Measurements from ENCODE around the gene PARP8. TPM values are rescaled to one million over a fixed set of nuclear protein-coding genes. Genes with fewer than 3 reads are reported as not detected.

Gene PARP8
- total RNA-seq, 1 experiment from 2014 or later, result 23.2 TPM

- TF ChIP-seq FOXP4 (CRISPR knock-in tag; IDR thresholded peaks at IDR 0.05) (no peak), ZNF425 (CRISPR knock-in tag; conservative IDR thresholded peaks at IDR 0.05) (no peak), IRF2 (CRISPR knock-in tag; IDR thresholded peaks at IDR 0.05; ENCODE audit: borderline replicate concordance, low read depth) (no peak), SOX15 (CRISPR knock-in tag; IDR thresholded peaks at IDR 0.05) (no peak), TEAD1 (CRISPR knock-in tag; IDR thresholded peaks at IDR 0.05) (no peak), ZSCAN18 (CRISPR knock-in tag; IDR thresholded peaks at IDR 0.05) (no peak), IRF1 (CRISPR knock-in tag; IDR thresholded peaks at IDR 0.05) (no peak), ESRRA (CRISPR knock-in tag; IDR thresholded peaks at IDR 0.05; ENCODE audit: borderline replicate concordance) (no peak), ATF2 (CRISPR knock-in tag; IDR thresholded peaks at IDR 0.05; ENCODE audit: borderline replicate concordance, low read depth) (no peak)
These were observed 220.4 kb downstream of the PARP8 start (continued) for GRCh38 chr5:50886657-50887345.

- Mint-ChIP-seq H3K9me3 (no peaks in the 10 kb centered on the region), H3K36me3 (no peaks in the 10 kb centered on the region), H3K4me3 (no peak overlapping the region), H3K27ac (no peak overlapping the region), H3K4me1 (peaks cover 13% of the 10 kb centered on the region), H3K27me3 (ENCODE audit: low read depth) (no peaks in the 10 kb centered on the region)
- ChIA-PET CTCF (no interaction called here), POLR2A (no interaction called here)
- no peak for DNase-seq (ENCODE audit: low spot score)
- no peak for ATAC-seq
- TF ChIP-seq ZNF423 (CRISPR knock-in tag; IDR thresholded peaks at IDR 0.05), result no peak
- no peak for TF ChIP-seq PREB (CRISPR knock-in tag; IDR thresholded peaks at IDR 0.05; ENCODE audit: borderline replicate concordance)
- no peak for TF ChIP-seq ATF1 (CRISPR knock-in tag; IDR thresholded peaks at IDR 0.05)
These were observed 221.6 kb downstream of the PARP8 start for GRCh38 chr5:50887889-50888633.

GRCh38 chr5:50888751-50889150, 222.3 kb downstream of the PARP8 start:
- H3K36me3 Mint-ChIP-seq, result no peaks in the 10 kb centered on the region
- POLR2A ChIA-PET, result no interaction called here
- TF ChIP-seq PRRX2 (CRISPR knock-in tag; IDR thresholded peaks at IDR 0.05), result no peak
- no peak for TF ChIP-seq ATF6 (CRISPR knock-in tag; IDR thresholded peaks at IDR 0.05)
- no peak for TF ChIP-seq ZNF416 (CRISPR knock-in tag; IDR thresholded peaks at IDR 0.05)
- TF ChIP-seq ZNF219 (CRISPR knock-in tag; IDR thresholded peaks at IDR 0.05; ENCODE audit: borderline replicate concordance), result no peak
- TF ChIP-seq ZBTB43 (CRISPR knock-in tag; IDR thresholded peaks at IDR 0.05), result no peak
- TF ChIP-seq JUN (CRISPR knock-in tag; IDR thresholded peaks at IDR 0.05), result no peak

More at GRCh38 chr5:50888751-50889150, 222.3 kb downstream of the PARP8 start:
- Mint-ChIP-seq H3K27me3 (ENCODE audit: low read depth) (no peaks in the 10 kb centered on the region), H3K4me1 (peaks cover 13% of the 10 kb centered on the region), H3K9me3 (no peaks in the 10 kb centered on the region), H3K4me3 (no peak overlapping the region), H3K27ac (no peak overlapping the region)
- no peak for ATAC-seq
- CTCF ChIA-PET, result no interaction called here
- DNase-seq (ENCODE audit: low spot score), result no peak

Measured in WTC11 (cell line).